IPS-15b (cell line): ENCODE measurements around the gene SMLR1.
"Not testable (repeated sequence)": the region's sequence is repeated elsewhere in the genome, so short reads cannot be mapped to it uniquely, and the experiment has no call there.

Experiments
- H3K27me3 ChIP-seq: one replicate; pipeline ENCODE4 v1.6.1; 2013; ENCODE audit warnings: low read length; ENCODE audit not compliant: control insufficient read depth, insufficient read depth
- H3K36me3 ChIP-seq: one replicate; pipeline ENCODE4 v1.6.1; 2013; ENCODE audit warnings: low read length; ENCODE audit not compliant: control insufficient read depth, insufficient read depth
- H3K4me1 ChIP-seq: one replicate; pipeline ENCODE4 v1.6.1; 2013; ENCODE audit warnings: mild to moderate bottlenecking, low read length; ENCODE audit not compliant: control insufficient read depth, insufficient read depth
- H3K4me3 ChIP-seq: one replicate; pipeline ENCODE4 v1.5.1; 2013; ENCODE audit warnings: low read depth, low read length
- H3K9ac ChIP-seq: one replicate; pipeline ENCODE4 v1.6.1; 2013; ENCODE audit warnings: low read depth, mild to moderate bottlenecking, low read length
- H3K9me3 ChIP-seq: one replicate; pipeline ENCODE4 v1.6.1; 2013; ENCODE audit warnings: mild to moderate bottlenecking, low read length; ENCODE audit not compliant: control insufficient read depth, insufficient read depth

SMLR1 gene

GRCh38 chr6:130796313-130796905 is 30.8 kb upstream of the SMLR1 start:
- peaks cover 10% of the 10 kb centered on the region for H3K4me1 ChIP-seq
- no peak overlapping the region for H3K4me3 ChIP-seq
- no peaks in the 10 kb centered on the region for H3K9me3 ChIP-seq
- H3K36me3 ChIP-seq = no peaks in the 10 kb centered on the region
- no peaks in the 10 kb centered on the region for H3K27me3 ChIP-seq
- no peak overlapping the region for H3K9ac ChIP-seq

- Histone ChIP-seq H3K4me3 (no peak overlapping the region), H3K9me3 (no peaks in the 10 kb centered on the region), H3K9ac (no peak overlapping the region), H3K36me3 (no peaks in the 10 kb centered on the region), H3K27me3 (no peaks in the 10 kb centered on the region), H3K4me1 (peaks cover 10% of the 10 kb centered on the region)
Observed at GRCh38 chr6:130797061-130797460, 30.1 kb upstream of the SMLR1 start.

- not testable (repeated sequence) for H3K9ac ChIP-seq, H3K4me3 ChIP-seq, H3K36me3 ChIP-seq, H3K4me1 ChIP-seq, H3K27me3 ChIP-seq, H3K9me3 ChIP-seq
Observed at GRCh38 chr6:130801368-130801767, 25.8 kb upstream of the SMLR1 start.

- Histone ChIP-seq H3K27me3 (no peaks in the 10 kb centered on the region), H3K4me1 (no peaks in the 10 kb centered on the region), H3K9ac (no peak overlapping the region), H3K36me3 (no peaks in the 10 kb centered on the region), H3K4me3 (no peak overlapping the region), H3K9me3 (no peaks in the 10 kb centered on the region)
Observed at GRCh38 chr6:130810307-130811030, 16.7 kb upstream of the SMLR1 start.

GRCh38 chr6:130811932-130812331 is 15.3 kb upstream of the SMLR1 start:
- no peak overlapping the region for H3K4me3 ChIP-seq
- H3K4me1 ChIP-seq = no peaks in the 10 kb centered on the region
- no peaks in the 10 kb centered on the region for H3K36me3 ChIP-seq
- no peaks in the 10 kb centered on the region for H3K9me3 ChIP-seq
- H3K27me3 ChIP-seq = no peaks in the 10 kb centered on the region
- H3K9ac ChIP-seq = no peak overlapping the region

GRCh38 chr6:130814506-130814905 is 12.7 kb upstream of the SMLR1 start:
- Histone ChIP-seq H3K4me3 (no peak overlapping the region), H3K36me3 (no peaks in the 10 kb centered on the region), H3K27me3 (no peaks in the 10 kb centered on the region), H3K4me1 (no peaks in the 10 kb centered on the region), H3K9me3 (no peaks in the 10 kb centered on the region), H3K9ac (no peak overlapping the region)

- H3K9me3 ChIP-seq = no peaks in the 10 kb centered on the region
- no peak overlapping the region for H3K9ac ChIP-seq
- H3K27me3 ChIP-seq = no peaks in the 10 kb centered on the region
- no peak overlapping the region for H3K4me3 ChIP-seq
- no peaks in the 10 kb centered on the region for H3K36me3 ChIP-seq
- no peaks in the 10 kb centered on the region for H3K4me1 ChIP-seq
Observed at GRCh38 chr6:130815200-130816071, 11.8 kb upstream of the SMLR1 start.

GRCh38 chr6:130822736-130823135 is 4.5 kb upstream of the SMLR1 start:
- H3K4me1 ChIP-seq = peaks cover 3% of the 10 kb centered on the region
- no peaks in the 10 kb centered on the region for H3K9me3 ChIP-seq
- no peak overlapping the region for H3K4me3 ChIP-seq
- H3K36me3 ChIP-seq = no peaks in the 10 kb centered on the region
- H3K27me3 ChIP-seq = no peaks in the 10 kb centered on the region
- no peak overlapping the region for H3K9ac ChIP-seq

- no peaks in the 10 kb centered on the region for H3K9me3 ChIP-seq
- H3K27me3 ChIP-seq = no peaks in the 10 kb centered on the region
- peaks cover 3% of the 10 kb centered on the region for H3K4me1 ChIP-seq
- H3K36me3 ChIP-seq = no peaks in the 10 kb centered on the region
- H3K4me3 ChIP-seq = no peak overlapping the region
- no peak overlapping the region for H3K9ac ChIP-seq
Observed at GRCh38 chr6:130824978-130825694, 2.1 kb upstream of the SMLR1 start.

GRCh38 chr6:130825772-130826441 is 1.3 kb upstream of the SMLR1 start:
- Histone ChIP-seq H3K27me3 (no peaks in the 10 kb centered on the region), H3K9me3 (no peaks in the 10 kb centered on the region), H3K9ac (no peak overlapping the region), H3K36me3 (no peaks in the 10 kb centered on the region), H3K4me3 (no peak overlapping the region), H3K4me1 (peaks cover 3% of the 10 kb centered on the region)
